AG04449 (cell line): ENCODE measurements around the gene GABRB2.

Experiments used
- CTCF ChIA-PET: fragments of 350-600 bp; formaldehyde crosslinking; extraction: SDS; loops from one replicate; lab custom pipeline; 2021; ENCODE audit warnings: antibody characterized with exemption; lab: Yijun Ruan, JAX
- POLR2A ChIA-PET: fragments of 400-600, 350-600 bp; formaldehyde crosslinking; extraction: SDS; loops from one replicate; lab custom pipeline; 2020; ENCODE audit warnings: antibody characterized with exemption, inconsistent platforms; lab: Yijun Ruan, JAX
- DNase-seq: peaks from one replicate; pipeline ENCODE4 v3.0.0-alpha.2; 2010; ENCODE audit warnings: low read depth, low spot score
- H3K4me3 ChIP-seq: 2 replicates; pipeline ENCODE4 v1.5.1; 2011; ENCODE audit warnings: low read depth, mild to moderate bottlenecking, control low read depth, low read length
- CTCF ChIP-seq: IDR thresholded peaks from one replicate; pipeline ENCODE4 v1.5.1; 2011; ENCODE audit warnings: mild to moderate bottlenecking, moderate library complexity, low read length, control low read depth, inconsistent platforms; ENCODE audit not compliant: insufficient read depth; ENCODE audit errors: missing control alignments

The GABRB2 gene

GRCh38 chr5:161358446-161358845, 188.1 kb downstream of the GABRB2 start:
- ChIA-PET POLR2A (no interaction called here), CTCF (no interaction called here)
- DNase-seq = no peak
- H3K4me3 ChIP-seq = no peak overlapping the region
- TF ChIP-seq CTCF = no peak

GRCh38 chr5:161344234-161344633, 202.3 kb downstream of the GABRB2 start:
- ChIA-PET POLR2A (no interaction called here), CTCF (no interaction called here)
- no peak for DNase-seq
- no peak for TF ChIP-seq CTCF
- no peak overlapping the region for H3K4me3 ChIP-seq

- ChIA-PET CTCF (no interaction called here), POLR2A (no interaction called here)
- DNase-seq = no peak
- H3K4me3 ChIP-seq = no peak overlapping the region
- no peak for TF ChIP-seq CTCF
Measured at GRCh38 chr5:161342886-161343285, 203.6 kb downstream of the GABRB2 start.

- DNase-seq = no peak
- ChIA-PET POLR2A (no interaction called here), CTCF (no interaction called here)
- H3K4me3 ChIP-seq = no peak overlapping the region
- no peak for TF ChIP-seq CTCF
Measured at GRCh38 chr5:161340012-161340411, 206.5 kb downstream of the GABRB2 start.

- TF ChIP-seq CTCF = no peak
- H3K4me3 ChIP-seq = no peak overlapping the region
- POLR2A ChIA-PET = no interaction called here
- no peak for DNase-seq
- CTCF ChIA-PET = no interaction called here
Measured at GRCh38 chr5:161333194-161333880, 213.2 kb downstream of the GABRB2 start.

- no peak for TF ChIP-seq CTCF
- no peak for DNase-seq
- ChIA-PET POLR2A (no interaction called here), CTCF (no interaction called here)
- H3K4me3 ChIP-seq = no peak overlapping the region
Measured at GRCh38 chr5:161332343-161332742, 214.2 kb downstream of the GABRB2 start.
